ENCODE measurements around the gene STX10.

STX10 gene

DNA sequence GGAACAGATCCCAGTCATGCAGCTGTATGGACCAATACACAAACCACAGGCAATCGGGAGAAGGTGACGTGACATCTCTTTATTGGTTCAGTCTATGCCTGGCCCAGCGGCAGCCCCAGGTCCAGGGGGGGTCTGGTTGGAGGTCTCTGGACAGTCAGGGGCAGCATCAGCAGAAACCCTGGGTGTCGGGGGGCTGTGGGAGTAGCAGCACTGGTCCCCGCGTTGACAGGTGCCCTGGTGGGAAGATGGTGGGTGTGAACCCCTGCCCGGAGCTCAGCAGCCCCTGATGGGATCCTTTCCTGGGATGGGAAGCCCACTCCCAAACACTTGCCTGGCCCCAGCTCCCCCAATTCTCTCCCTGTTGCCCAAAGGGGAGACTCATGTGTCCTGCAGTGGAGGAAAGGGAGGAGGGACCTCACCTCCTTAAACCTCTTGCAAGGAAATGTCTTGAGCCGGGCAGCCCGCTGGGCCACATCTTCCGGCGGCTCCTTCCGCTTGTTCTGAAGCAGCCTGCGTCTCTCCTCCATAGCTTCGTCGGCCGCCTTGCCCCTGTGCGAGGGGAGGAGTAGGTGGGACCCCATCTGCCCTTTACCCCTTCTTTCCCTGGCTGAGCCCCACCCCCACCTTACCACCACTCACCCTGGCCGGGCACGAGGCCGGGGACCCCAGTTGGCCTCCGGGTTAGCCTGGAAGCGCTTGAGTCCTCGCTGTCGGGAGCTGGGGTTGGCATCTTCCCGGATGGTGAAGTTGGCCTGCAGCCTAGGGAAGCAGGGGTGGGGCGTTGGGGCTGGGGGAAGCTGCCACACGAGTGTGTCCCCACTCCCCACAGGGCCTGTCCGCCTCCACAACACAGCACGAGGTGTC lies 45.1 kb downstream of the STX10 start:
- Histone ChIP-seq H3K4me2 (ENCODE audit: low read length) (no peak overlapping the region), H3K27ac (no peak overlapping the region), H3K79me2 (no peaks in the 10 kb centered on the region), H3K9me3 (ENCODE audit: control insufficient read depth, low read length) (no peaks in the 10 kb centered on the region), H3K27me3 (ENCODE audit: control insufficient read depth, insufficient read depth, low read length) (no peaks in the 10 kb centered on the region), H3K9ac (no peak overlapping the region), H3K4me3 (ENCODE audit: low read depth, low read length) (no peak overlapping the region), H2AFZ (no peak overlapping the region), H3K36me3 (ENCODE audit: control insufficient read depth, insufficient read depth, low read length) (no peaks in the 10 kb centered on the region), H3K4me1 (peaks cover 9% of the 10 kb centered on the region)
- no peak for TF ChIP-seq CTCF (IDR thresholded peaks at IDR 0.05)

GRCh38 chr19:13104360-13104847 lies 45.8 kb downstream of the STX10 start:
- Histone ChIP-seq H2AFZ (no peak overlapping the region), H3K27ac (no peak overlapping the region), H3K79me2 (no peaks in the 10 kb centered on the region), H3K36me3 (ENCODE audit: control insufficient read depth, insufficient read depth, low read length) (no peaks in the 10 kb centered on the region), H3K4me3 (ENCODE audit: low read depth, low read length) (no peak overlapping the region), H3K4me2 (ENCODE audit: low read length) (no peak overlapping the region), H3K4me1 (peaks cover 9% of the 10 kb centered on the region), H3K9ac (no peak overlapping the region), H3K27me3 (ENCODE audit: control insufficient read depth, insufficient read depth, low read length) (no peaks in the 10 kb centered on the region), H3K9me3 (ENCODE audit: control insufficient read depth, low read length) (no peaks in the 10 kb centered on the region)
- peak; percentile 32 for TF ChIP-seq CTCF (IDR thresholded peaks at IDR 0.05)

- Histone ChIP-seq H3K4me3 (ENCODE audit: low read depth, low read length) (no peak overlapping the region), H3K27ac (no peak overlapping the region), H3K9ac (no peak overlapping the region), H2AFZ (no peak overlapping the region), H3K79me2 (no peaks in the 10 kb centered on the region), H3K9me3 (ENCODE audit: control insufficient read depth, low read length) (no peaks in the 10 kb centered on the region), H3K4me1 (peaks cover 9% of the 10 kb centered on the region), H3K4me2 (ENCODE audit: low read length) (no peak overlapping the region), H3K36me3 (ENCODE audit: control insufficient read depth, insufficient read depth, low read length) (no peaks in the 10 kb centered on the region), H3K27me3 (ENCODE audit: control insufficient read depth, insufficient read depth, low read length) (no peaks in the 10 kb centered on the region)
- no peak for TF ChIP-seq CTCF (IDR thresholded peaks at IDR 0.05)
These were observed 46.4 kb downstream of the STX10 start for GRCh38 chr19:13103581-13104359.

DNA sequence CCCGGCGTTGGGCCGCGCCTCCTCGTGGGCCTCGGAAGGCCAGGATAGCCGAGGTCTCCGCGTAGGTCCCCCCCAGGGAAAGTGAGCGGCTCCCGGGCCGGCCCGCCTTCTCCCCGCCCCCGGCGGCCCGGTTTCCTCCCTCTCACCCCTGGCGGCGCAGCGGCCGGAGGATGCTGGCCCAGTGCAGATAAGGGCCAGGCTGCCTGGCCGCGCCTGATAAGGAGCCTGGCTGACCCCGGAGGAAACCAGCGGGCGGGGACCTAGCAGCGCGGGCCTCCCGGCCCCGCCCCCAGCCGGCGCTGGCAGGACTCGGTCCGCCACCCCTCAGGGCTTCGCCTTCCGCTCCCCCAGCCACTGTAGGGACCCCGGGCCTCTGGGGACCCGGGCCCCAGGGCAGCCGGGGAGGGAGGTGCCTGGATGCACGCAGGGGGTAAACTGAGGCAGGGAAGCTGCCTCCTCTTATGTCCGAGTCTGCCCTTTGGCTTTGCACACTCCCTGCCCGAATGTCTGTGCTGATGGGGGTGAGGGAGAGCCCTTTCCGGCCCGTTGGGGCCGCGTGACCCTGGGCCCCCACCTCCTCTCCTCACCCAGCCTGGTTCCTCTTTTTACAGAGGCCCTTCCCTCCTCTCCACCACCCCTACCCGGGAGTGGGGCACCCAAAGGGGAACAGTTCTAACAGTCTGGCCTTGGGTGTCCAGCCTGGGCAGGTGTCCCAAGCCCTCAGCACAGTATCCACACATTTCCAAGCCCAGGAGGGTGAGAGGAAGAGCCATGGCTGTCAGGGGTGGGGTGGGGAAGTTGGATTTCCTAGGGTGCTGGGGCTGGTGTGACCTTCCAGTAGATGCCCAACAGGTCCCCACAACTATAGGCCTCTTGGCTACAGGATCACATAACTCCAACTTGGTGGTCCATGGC lies 47.3 kb downstream of the STX10 start, which contains the start of gene LYL1:
Gene LYL1 (minus strand): TSS at position 193 of the 915 bp plus-strand sequence. CDS start 1,687 bp downstream, outside the sequence.
- H3K4me3 ChIP-seq (ENCODE audit: low read depth, low read length), result peak within 1 kb of the TSS; percentile 29
- H2AFZ ChIP-seq, result peak within 1 kb of the TSS; percentile 87
- H3K9ac ChIP-seq, result no peak within 1 kb of the TSS
- no peaks in the 10 kb centered on the region for H3K27me3 ChIP-seq (ENCODE audit: control insufficient read depth, insufficient read depth, low read length)
- TF ChIP-seq CTCF (IDR thresholded peaks at IDR 0.05), result no peak
- peak within 1 kb of the TSS; percentile 61 for H3K4me2 ChIP-seq (ENCODE audit: low read length)
- H3K36me3 ChIP-seq (ENCODE audit: control insufficient read depth, insufficient read depth, low read length), result no peaks in the 10 kb centered on the region
- peaks cover 9% of the 10 kb centered on the region for H3K4me1 ChIP-seq
- H3K27ac ChIP-seq, result peak within 1 kb of the TSS; percentile 36
- no peaks in the 10 kb centered on the region for H3K9me3 ChIP-seq (ENCODE audit: control insufficient read depth, low read length)
- H3K79me2 ChIP-seq, result no peaks in the 10 kb centered on the region
